GM10847 (cell line): ENCODE data around the gene TTLL10.

Experiments
- POLR2A ChIP-seq: IDR thresholded peaks from 2 replicates; pipeline ENCODE4 v1.6.1; 2011; ENCODE audit not compliant: insufficient read length; ENCODE audit errors: extremely low read depth

TTLL10 gene

DNA sequence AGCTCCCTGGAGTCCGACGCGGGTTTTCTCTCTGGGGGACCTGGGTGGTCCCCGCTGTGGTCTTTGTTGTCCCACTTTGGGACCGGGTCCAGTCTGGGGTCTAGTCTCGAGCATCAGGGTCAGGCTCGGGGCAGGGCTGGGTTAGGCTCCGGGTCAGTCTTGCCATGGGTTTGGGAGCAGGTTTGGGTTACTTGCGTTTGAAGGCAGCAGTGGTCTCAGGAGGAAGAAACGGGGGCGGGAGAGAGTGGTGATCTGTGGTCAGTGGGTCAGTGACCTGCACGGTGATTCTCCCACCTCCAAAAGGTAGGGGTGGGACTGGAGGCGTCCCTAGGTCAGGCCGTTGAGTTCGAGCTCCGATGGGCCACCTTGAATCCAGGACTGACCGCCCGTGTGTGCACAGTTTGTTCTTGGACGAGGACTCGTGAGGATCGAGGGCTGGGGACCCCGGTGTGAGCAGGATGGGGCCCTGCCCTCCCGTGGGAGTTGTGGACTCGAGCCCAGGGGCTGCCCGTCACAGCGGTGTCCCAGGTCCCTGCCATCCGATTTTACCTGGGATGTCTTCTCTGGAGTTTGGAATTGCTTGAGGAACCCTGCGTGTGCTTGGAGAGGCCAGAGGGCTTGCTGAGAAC, 60.6 kb downstream of the TTLL10 start:
- TF ChIP-seq POLR2A: no peak

DNA sequence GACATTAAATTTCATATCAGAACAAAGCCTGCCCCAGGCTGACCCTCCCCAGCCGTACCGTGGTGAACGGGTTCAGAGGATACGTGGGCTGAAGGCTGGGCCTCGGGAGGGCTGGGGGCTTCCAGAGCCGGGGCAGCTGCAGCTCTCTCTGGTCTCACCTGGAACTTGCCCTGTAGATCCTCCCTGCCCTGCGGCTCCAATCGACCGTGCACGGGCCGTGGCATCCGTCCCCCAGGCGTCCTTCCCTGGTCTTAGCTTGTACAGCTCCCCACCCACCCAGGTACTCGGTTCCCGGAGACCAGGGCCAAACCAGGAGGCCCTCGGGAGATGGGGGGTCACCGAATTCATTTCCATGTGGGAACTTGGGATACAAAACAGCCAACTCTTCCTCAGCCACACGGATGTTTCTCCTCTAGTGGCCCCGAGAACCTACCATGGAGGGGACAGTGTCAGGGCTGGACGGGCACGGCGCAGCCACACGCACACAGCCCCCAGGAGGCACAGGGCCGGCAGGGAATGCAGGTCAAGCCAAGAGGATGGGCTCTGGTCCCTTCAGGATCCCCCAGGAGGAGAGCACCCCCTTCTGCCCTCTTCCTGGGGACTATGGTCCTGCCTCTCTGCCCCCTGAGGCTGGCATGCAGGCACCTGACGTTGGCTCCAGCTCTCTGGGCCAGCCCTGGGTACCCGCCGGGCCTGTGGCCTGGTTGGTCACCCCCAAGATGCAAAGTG, 61.5 kb downstream of the TTLL10 start:
- TF ChIP-seq POLR2A: no peak

DNA sequence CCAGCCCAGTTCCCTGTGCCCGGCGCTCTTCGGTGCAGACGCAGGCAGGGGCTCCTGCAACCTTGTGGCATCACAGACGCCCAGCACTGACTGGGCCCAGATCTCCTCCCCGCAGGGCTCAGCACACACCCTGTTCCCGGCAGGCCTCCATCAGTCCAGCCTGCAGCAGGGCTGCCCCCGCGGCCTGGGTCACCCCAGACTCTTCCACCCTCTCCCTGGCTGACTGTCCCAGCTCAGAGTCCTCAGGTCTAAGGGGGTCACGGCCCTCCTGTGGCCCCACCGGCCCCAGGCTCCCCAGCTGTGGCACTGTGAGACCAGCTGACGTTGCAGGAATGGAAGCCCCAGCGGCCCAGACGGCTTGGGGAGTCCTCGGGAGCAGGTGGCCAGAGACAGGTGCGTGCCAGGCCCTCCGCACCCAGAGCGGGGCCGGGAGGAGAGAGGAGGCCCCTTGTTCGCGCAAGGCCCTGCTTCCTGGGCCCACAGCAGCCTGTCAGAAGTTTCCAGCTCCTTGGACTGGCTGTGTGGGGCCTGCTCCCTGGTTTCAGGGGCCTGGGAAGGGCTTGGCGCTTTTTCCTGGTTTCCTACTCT, 62.6 kb downstream of the TTLL10 start:
- TF ChIP-seq POLR2A: no peak

DNA sequence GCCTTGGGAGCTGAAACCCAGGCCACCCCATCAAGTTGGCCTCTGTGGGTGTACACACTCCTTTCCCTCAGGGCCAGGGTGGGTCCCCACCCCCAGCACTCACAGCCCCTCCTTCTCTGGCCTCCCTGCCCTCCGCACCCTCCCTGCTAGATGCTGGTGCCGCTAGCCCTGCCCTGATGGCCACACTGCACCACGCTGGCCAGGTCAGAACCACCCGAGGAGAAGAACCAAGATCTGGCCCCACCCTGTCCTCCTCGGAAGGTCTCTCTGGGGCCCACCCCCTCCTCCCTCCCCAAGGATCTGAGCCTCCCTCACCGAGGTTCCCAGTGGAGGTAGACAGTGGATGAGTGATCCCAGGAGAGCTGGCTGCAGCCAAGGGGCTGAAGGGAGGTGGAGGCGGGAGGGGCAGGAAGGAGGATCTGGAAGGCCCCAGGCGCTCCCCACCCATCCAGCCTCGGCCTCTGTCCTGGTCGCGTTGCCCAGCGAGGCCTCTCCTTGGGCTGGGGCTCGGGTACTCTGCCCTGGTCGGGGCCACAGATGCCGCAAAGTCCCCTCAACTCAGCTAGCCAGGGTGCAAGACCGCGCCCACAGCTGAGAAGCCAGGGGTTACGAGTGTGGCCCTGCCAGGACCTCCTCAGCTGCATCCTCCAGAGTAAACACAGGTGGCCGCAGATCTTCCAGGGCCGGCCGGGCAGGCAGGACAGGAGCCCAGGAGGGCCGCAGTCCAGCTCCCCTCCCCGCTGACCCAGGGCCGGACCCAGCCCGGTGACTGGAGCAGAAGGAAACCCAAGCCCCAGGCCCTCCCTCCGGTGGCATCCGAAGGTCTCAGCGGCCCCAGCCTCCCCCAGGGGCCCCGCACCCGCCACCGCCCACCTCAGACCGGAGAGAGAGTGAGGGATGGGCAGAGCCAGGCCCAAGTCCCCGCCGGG, 63.5 kb downstream of the TTLL10 start:
- TF ChIP-seq POLR2A: no peak

DNA sequence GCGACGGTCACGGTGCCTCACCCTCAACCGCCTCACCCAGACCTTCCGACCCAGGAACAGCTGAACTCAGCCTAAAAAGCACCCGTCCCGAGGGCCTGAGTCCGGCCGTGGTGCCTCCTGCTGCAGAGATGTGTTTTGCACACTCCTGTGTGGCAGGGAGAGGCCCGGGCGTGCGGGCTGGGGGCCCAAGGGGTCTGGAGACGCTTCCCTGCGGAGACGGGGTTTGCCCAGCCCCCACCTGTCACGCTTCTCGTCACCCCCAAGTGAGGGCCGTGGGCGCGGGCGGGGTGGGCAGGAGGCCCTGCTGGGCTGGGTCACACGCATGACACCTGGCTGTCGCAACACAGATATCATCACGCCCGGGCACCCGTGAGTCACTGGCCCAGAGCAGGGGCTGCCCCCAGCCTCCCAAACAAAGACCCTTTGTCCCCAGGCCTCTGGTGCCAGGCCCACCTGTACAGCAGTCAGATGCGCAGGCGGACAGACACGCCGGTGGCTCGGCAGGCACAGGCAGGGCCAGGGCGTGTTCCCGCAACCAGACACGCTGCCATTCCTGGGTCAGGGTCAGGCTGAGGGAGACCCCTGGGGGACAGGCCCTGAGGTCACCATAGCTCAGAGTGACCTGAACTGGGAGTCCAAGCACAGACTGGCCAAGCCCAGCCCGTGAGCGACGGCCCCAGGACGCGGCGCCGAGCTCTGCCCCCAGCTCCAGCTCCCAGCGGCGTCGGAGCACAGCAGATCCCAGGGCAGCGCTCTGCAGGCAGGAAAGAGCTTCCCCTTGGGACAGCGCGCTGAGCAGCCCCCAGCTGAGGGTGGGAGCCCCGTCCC, 64.4 kb downstream of the TTLL10 start:
- no peak for TF ChIP-seq POLR2A

DNA sequence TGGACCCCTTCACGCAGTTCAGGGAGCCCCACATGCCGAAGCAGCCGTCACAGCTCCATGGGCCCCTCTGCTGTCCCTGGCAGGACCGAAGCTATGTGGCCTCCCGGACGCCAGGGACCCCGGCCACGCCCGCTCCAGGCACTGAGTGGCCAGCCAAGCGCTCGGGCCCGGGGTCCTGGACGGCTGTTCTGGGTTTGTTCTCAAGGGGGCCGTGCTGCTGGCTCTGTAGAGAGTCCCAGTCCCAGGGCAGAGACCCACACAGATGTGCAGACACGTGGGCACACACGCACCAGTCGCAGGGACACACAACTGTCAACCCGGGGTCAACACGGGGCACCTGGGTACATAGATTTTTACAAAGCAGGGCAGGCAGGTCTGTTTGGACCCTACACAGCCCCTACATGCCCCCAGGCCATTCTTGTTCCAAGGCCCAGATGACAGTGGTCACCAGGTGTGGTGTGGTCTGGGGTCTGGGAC, 65.1 kb downstream of the TTLL10 start:
- TF ChIP-seq POLR2A: no peak

DNA sequence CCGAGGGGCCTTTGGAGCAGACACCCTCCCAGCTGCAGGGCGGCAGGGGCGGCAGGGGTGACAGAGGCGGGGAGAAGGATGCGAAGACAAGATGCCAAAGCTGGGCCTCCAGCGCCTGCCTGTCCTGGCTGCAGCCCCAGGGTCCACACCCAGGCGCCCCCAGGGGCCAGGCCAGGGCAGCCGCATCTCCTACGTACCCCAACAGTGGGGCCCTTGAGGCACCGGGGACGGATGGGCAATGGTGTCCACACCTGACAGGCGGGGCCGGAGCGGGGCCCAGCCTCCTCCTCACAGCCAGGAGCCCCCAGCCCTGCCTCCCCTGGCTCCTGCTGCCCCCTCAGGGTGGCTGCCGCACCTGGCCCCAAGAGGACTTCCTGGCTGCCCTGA, 65.5 kb downstream of the TTLL10 start:
- TF ChIP-seq POLR2A: no peak

DNA sequence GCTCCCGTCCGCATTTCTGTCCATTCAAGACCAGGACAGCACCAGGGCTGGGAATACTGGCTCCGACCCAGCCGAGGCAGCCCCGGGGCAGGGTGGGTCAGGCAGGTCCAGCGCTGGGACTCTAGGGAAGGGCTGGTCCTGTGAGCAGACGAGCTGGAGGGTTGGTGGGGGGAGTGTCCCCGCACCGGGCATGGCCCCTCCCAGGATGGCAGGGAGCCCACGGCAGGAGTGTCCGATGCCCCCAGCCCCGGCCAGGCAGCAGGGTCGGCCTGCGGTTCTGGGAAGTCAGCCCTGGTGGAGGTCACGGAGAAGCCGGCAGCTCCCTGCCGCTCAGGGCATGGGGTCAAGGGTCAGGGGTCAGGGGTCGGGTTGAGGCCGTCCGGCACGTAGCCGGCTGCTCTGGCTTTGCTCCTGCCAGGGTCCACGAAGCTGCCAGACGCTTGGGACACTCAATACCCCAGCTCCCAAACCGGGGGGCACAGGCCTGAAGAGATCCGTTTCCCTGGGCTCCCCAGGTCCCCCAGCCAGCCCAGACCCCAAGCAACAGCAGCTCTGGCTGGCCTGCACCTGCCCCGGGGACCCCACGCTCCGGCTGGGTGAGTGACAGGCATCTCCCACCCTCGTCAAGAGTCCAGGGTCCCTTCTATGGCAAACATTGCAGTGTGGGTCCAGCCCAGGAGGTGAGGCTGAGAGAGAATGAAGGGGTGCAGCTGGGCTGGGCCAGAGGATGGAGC, 66.1 kb downstream of the TTLL10 start:
- TF ChIP-seq POLR2A: no peak

DNA sequence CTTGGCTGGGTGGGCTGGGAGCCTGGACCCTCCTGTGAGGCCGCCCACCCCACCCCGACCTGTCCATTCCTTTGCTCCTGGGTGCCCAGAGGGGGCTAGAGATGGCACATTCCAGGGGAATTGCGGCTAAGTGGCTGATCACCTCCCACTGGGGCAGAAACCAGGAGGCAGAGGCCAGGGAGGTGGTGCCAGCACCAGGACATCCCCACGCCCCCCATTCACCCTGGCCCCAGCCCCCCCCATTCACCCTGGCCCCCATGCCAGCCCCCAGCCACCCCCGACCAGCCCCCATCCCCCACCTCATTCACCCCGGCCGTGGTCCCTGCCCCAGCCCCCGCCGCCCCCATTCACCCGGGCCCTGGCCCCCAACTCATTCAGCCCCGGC, 66.7 kb downstream of the TTLL10 start:
- no peak for TF ChIP-seq POLR2A

DNA sequence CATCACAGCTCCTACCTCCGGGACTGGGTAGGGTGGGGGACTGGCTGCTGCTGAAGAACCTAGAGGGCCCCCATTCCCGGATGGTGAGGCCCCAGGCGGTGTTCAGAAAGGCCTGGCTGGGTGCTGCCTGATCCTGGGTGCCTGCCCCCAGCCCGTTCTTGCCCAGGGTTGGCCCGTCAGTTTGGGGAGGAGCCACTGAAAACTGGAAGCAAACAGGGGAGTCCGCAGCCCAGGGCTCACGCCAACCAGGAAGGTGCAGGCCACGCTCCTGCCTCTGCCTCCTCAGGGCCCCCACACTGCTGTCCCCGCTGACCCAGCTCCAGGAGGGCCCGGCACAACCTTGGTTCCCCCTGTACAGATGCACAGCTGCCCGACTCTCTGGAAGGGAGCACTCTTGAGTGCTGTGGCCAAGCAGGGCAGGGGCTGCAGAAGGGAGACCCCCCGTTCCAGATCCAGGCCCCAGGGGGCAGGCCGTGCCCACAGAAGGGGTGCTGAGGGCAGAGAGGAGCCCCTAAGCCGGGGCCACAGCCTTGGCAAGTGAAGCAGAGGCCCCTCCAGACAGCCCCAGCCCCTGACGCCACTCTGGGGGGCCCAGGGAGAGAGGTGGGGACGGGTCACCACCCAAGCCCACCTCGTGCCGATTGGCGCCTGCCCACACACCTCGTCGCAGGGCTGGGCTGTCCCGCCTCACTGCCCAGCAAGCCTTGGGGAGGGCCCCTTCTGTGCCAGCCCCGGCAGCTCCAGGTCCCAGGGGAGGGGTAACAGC, 67.3 kb downstream of the TTLL10 start:
- no peak for TF ChIP-seq POLR2A

DNA sequence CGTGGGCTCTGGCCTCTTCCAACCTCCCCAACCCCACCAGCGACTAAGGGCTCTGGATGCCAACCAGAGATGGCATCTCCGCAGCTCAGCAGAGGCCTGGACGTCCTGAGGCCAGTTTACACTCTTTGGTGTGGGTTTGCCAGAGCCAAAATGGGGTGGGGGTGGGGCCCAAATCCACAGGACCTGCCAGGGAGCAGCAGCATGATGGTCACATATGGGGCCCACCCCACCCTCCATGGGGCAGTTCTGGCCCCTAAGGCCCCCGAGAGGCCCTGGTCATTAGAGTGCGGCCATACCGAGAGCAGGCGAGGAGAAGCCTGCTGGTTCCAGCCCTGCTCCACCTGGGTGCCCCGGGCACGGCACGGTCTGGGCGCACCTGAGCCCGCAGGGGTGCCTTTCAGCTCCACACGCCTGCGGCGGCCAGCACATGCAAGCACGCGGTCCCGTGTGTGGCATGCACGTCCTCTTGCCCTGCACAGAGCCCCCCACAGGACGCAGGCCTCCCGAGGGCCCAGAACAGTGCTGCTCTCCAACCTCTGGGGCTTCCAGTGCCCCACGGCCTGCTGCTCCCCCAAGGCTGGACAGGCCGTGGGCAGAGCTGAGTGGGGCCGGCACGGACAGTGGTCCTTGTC, 68.0 kb downstream of the TTLL10 start:
- no peak for TF ChIP-seq POLR2A

DNA sequence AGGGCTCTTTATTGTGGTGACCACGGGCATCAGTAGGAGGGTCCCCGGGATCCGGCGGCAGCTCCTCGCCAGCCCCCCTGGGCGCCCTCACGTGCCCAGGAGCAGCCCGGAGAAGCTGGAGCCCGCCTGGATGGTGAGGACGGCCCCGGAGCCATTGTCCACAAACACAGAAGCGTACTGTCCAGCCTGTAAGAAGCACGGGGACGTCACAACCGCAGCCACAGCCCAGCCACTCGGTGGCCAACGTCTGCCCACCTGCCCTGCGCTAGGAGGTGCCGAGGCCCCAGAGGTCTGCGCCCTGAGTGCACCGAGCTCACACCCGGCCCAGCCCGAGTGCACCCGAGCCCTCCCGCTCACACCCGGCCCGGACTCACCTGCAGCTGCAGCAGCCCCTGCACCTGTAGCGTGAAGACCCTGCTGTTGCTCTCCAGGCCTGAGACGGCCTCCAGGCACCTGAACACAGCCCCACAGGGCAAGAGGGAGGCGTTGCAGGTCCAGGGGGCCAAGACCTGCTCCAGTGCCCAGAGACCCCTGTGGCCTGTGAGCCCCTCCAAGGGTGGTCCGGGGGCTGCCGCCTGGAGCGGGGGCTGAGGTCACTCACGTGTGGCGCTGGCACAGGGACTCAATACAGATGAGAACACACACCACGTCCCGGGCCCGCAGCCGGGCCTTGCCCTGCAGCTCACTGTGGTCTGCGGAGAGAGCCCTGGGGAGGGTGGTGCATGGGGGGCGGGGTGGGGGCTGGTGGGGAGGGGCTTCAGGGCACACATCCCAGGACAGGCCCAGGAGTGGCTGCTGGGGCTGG, 69.0 kb downstream of the TTLL10 start:
- TF ChIP-seq POLR2A: no peak
